Measurements from ENCODE around the gene PCDHB15. TPM values are rescaled to one million over a fixed set of nuclear protein-coding genes. Genes with fewer than 3 reads are reported as not detected.

The PCDHB15 gene
- total RNA-seq, 1 donor from 2014 or later: 3.6 TPM

GRCh38 chr5:141250576-141250975, 5.4 kb downstream of the PCDHB15 start:
- no peak for DNase-seq

DNA sequence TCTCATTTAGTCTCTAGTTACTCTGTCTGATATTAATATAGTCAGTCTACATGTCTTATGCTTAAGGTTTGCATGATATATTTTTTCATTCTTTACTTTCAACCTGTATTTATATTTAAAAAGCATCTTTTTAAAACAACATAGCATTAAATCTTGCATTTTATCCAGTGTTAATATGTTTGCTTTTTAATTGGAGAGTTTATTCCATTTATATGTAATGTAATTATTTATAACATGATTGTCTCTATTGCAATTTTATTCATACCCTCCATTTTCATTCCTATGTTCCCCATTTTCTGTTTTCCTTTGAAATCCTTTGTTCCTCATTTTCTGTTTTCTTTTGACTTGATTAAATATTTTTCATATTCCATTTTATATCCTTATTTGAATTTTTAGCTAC, 13.3 kb downstream of the PCDHB15 start:
- no peak for DNase-seq

- no peak for DNase-seq
These were observed 13.8 kb downstream of the PCDHB15 start for GRCh38 chr5:141258948-141259347.

- no peak for DNase-seq
These were observed 15.5 kb downstream of the PCDHB15 start for GRCh38 chr5:141260458-141261237.

GRCh38 chr5:141261238-141261546, 16.0 kb downstream of the PCDHB15 start:
- DNase-seq: no peak

- no peak for DNase-seq
These were observed 24.0 kb downstream of the PCDHB15 start for GRCh38 chr5:141269195-141269594.

- no peak for DNase-seq
These were observed 27.7 kb downstream of the PCDHB15 start for GRCh38 chr5:141272906-141273305.

DNA sequence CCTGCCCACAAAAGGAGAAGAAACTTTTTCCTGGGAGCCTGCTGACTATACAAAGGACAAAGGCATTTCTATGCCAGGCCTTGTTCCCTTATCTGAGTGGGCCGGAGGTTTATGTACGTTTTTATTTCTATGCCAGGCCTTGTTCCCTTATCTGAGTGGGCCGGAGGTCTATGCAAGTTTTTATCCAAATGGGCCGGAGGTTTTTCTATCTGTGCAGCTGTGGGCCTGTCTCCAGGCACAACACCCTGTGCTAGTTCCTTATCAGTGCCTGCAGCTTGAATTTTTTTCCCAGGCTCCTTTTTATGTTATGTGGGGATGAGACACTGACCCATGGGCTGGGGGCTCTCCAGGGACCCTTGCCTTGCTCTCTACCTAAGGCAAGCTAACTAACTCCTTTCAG, 53.2 kb downstream of the PCDHB15 start:
- DNase-seq: no peak

Other genes starting within 250 kb of the PCDHB15 start
- gene PCDHB1, start 194.0 kb upstream of the PCDHB15 start, total RNA-seq: not detected
- gene PCDHB2, start 150.8 kb upstream of the PCDHB15 start, total RNA-seq: 3.1 TPM
- 2.7 TPM for gene PCDHB3, start 144.9 kb upstream of the PCDHB15 start, total RNA-seq
- gene PCDHB4, start 123.6 kb upstream of the PCDHB15 start, total RNA-seq: 1.6 TPM
- gene PCDHB5, start 110.2 kb upstream of the PCDHB15 start, total RNA-seq: 2.7 TPM
- 0.39 TPM for gene PCDHB6, start 95.3 kb upstream of the PCDHB15 start, total RNA-seq
- 1.1 TPM for gene PCDHB7, start 72.8 kb upstream of the PCDHB15 start, total RNA-seq
- 0.49 TPM for gene PCDHB8, start 67.6 kb upstream of the PCDHB15 start, total RNA-seq
- 2.5 TPM for gene PCDHB16, start 63.0 kb upstream of the PCDHB15 start, total RNA-seq
- 0.89 TPM for gene PCDHB9, start 58.2 kb upstream of the PCDHB15 start, total RNA-seq
- gene PCDHB10, start 53.0 kb upstream of the PCDHB15 start, total RNA-seq: 1.8 TPM
- 3.5 TPM for gene PCDHB11, start 45.8 kb upstream of the PCDHB15 start, total RNA-seq
- 2.2 TPM for gene PCDHB12, start 36.7 kb upstream of the PCDHB15 start, total RNA-seq
- gene PCDHB13, start 31.5 kb upstream of the PCDHB15 start, total RNA-seq: 2.9 TPM
- gene PCDHB14, start 22.1 kb upstream of the PCDHB15 start, total RNA-seq: 3.8 TPM
- gene SLC25A2, start 58.7 kb downstream of the PCDHB15 start, total RNA-seq: 1.4 TPM
- 88.8 TPM for gene TAF7, start 75.4 kb downstream of the PCDHB15 start, total RNA-seq
- gene PCDHGA1, start 85.1 kb downstream of the PCDHB15 start, total RNA-seq: 0.39 TPM
- gene PCDHGA2, start 93.4 kb downstream of the PCDHB15 start, total RNA-seq: 3.6 TPM
- 1.6 TPM for gene PCDHGA3, start 98.4 kb downstream of the PCDHB15 start, total RNA-seq
- gene PCDHGB1, start 104.7 kb downstream of the PCDHB15 start, total RNA-seq: 2.6 TPM
- gene PCDHGA4, start 109.6 kb downstream of the PCDHB15 start, total RNA-seq: 2.9 TPM
- gene PCDHGB2, start 114.6 kb downstream of the PCDHB15 start, total RNA-seq: 3.3 TPM
- 3.6 TPM for gene PCDHGA5, start 118.8 kb downstream of the PCDHB15 start, total RNA-seq
- 4.3 TPM for gene PCDHGB3, start 124.8 kb downstream of the PCDHB15 start, total RNA-seq
- gene PCDHGA6, start 128.5 kb downstream of the PCDHB15 start, total RNA-seq: 3.6 TPM
- 3.5 TPM for gene PCDHGA7, start 137.3 kb downstream of the PCDHB15 start, total RNA-seq
- gene PCDHGB4, start 142.3 kb downstream of the PCDHB15 start, total RNA-seq: 6.1 TPM
- 3.3 TPM for gene PCDHGA8, start 147.2 kb downstream of the PCDHB15 start, total RNA-seq
- 8.0 TPM for gene PCDHGB5, start 152.6 kb downstream of the PCDHB15 start, total RNA-seq
- 4.2 TPM for gene PCDHGA9, start 157.4 kb downstream of the PCDHB15 start, total RNA-seq
- 5.6 TPM for gene PCDHGB6, start 162.6 kb downstream of the PCDHB15 start, total RNA-seq
- 4.9 TPM for gene PCDHGA10, start 167.6 kb downstream of the PCDHB15 start, total RNA-seq
- gene PCDHGB7, start 172.3 kb downstream of the PCDHB15 start, total RNA-seq: 7.6 TPM
- gene PCDHGA11, start 175.7 kb downstream of the PCDHB15 start, total RNA-seq: 6.1 TPM
- 3.9 TPM for gene PCDHGA12, start 185.1 kb downstream of the PCDHB15 start, total RNA-seq
- gene PCDHGC3, start 230.6 kb downstream of the PCDHB15 start, total RNA-seq: 36.7 TPM
- gene PCDHGC4, start 239.6 kb downstream of the PCDHB15 start, total RNA-seq: 5.3 TPM
- gene PCDHGC5, start 243.7 kb downstream of the PCDHB15 start, total RNA-seq: 2.9 TPM